ENCODE data around the gene LIPH.

Gene LIPH

DNA sequence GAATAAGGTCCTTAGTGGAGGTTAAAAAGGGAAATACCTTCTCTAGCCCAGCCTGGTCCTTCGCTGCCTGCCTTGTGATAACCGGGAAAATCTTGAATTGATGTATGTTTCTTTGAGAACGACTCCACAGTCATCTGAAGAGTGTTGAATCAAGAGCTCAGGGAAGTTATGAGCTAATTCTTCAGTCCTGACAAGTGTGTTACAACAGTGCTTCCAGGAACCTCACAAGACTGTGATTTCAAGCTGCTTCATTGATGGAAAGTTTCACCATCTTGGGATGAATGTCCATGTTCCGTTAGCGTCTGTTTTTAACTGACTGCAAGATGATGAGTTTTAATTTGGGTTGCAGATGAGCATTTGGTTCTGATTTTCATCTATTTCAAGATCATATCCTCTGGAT is 66.0 kb downstream of the LIPH start:
- H2BK120ac ChIP-seq (ENCODE audit: low read depth, low read length) = no peak overlapping the region
- H3K36me3 ChIP-seq (replicated peaks in 1 of 2; ENCODE audit: control insufficient read depth in 2 of 2, insufficient read depth in 2 of 2, low read length in 2 of 2) = peaks cover 9 to 55% of the 10 kb centered on the region in 2 donors
- H4K8ac ChIP-seq (ENCODE audit: low read depth, low read length) = no peak overlapping the region
- H3K4me3 ChIP-seq (ENCODE audit: low read length in 2 of 2) = no peak overlapping the region
- H3K9me3 ChIP-seq (replicated peaks in 1 of 2; ENCODE audit: control insufficient read depth in 2 of 2, insufficient read depth in 1 of 2, low read depth in 1 of 2, low read length in 2 of 2) = no peaks in the 10 kb centered on the region
- no peak overlapping the region for H2AK5ac ChIP-seq (ENCODE audit: low read depth, low read length)
- no peak overlapping the region for H4K91ac ChIP-seq (ENCODE audit: low read depth, low read length, poor library complexity)
- H3K27ac ChIP-seq (replicated peaks; ENCODE audit: low read length) = no peak overlapping the region
- H2BK5ac ChIP-seq (ENCODE audit: low read length) = no peak overlapping the region
- no peaks in the 10 kb centered on the region for H3K79me1 ChIP-seq (ENCODE audit: low read depth, low read length)
- no peak overlapping the region for H3K14ac ChIP-seq (ENCODE audit: low read length)
- H3K23ac ChIP-seq (ENCODE audit: low read depth, low read length, poor library complexity) = no peak overlapping the region
- H2BK12ac ChIP-seq (ENCODE audit: low read length) = no peak overlapping the region
- no peak overlapping the region for H2AFZ ChIP-seq (ENCODE audit: low read length)
- H3K18ac ChIP-seq (ENCODE audit: low read length) = no peak overlapping the region
- no peak overlapping the region for H3K4me2 ChIP-seq (ENCODE audit: insufficient read depth, low read length, poor library complexity, severe bottlenecking)
- H2BK15ac ChIP-seq (ENCODE audit: low read length) = no peak overlapping the region
- no peaks in the 10 kb centered on the region for H3K27me3 ChIP-seq (ENCODE audit: control insufficient read depth in 3 of 3, insufficient read depth in 3 of 3, low read depth in 1 of 3, low read length in 3 of 3)
- WGBS, 2 donors (ENCODE audit: extremely low coverage in 2 of 2, insufficient read length in 2 of 2, insufficient replicate concordance in 1 of 2) = no CpG with 5 or more reads among the region's 5 CpGs
- H3K9ac ChIP-seq (ENCODE audit: low read depth, low read length, poor library complexity) = no peak overlapping the region
- H3K4me1 ChIP-seq (ENCODE audit: control insufficient read depth in 2 of 2, insufficient read depth in 1 of 2, low read depth in 1 of 2, low read length in 2 of 2) = no peaks in the 10 kb centered on the region
- H3K4ac ChIP-seq (ENCODE audit: low read length) = no peak overlapping the region
- DNase-seq (ENCODE audit: low spot score) = no peak

DNA sequence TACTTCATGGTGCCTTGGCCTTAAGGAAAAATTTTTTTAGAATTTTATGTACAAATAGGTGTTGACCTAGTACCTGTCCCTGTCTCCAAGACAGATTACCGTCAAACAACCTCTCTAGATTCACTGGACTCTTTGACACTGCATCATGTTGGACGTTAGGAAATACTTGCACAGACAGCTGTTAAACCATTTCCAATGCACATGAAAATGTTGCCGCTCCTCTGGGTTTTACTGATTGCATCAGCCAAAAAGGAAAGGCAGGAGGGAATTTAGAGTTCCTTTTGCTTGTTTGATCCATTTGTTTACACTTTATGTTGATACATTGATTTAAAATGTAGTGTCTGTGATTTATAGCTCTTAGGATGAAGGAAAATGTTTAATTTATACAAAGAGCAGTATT is 68.1 kb downstream of the LIPH start:
- Histone ChIP-seq H3K18ac (ENCODE audit: low read length) (no peak overlapping the region), H3K79me1 (ENCODE audit: low read depth, low read length) (no peaks in the 10 kb centered on the region), H3K4ac (ENCODE audit: low read length) (no peak overlapping the region), H2BK12ac (ENCODE audit: low read length) (no peak overlapping the region), H3K4me2 (ENCODE audit: insufficient read depth, low read length, poor library complexity, severe bottlenecking) (no peak overlapping the region), H3K9me3 (replicated peaks in 1 of 2; ENCODE audit: control insufficient read depth in 2 of 2, insufficient read depth in 1 of 2, low read depth in 1 of 2, low read length in 2 of 2) (no peaks in the 10 kb centered on the region), H4K8ac (ENCODE audit: low read depth, low read length) (no peak overlapping the region), H2BK120ac (ENCODE audit: low read depth, low read length) (no peak overlapping the region), H3K4me3 (ENCODE audit: low read length in 2 of 2) (no peak overlapping the region), H2AFZ (ENCODE audit: low read length) (no peak overlapping the region), H3K23ac (ENCODE audit: low read depth, low read length, poor library complexity) (no peak overlapping the region), H3K27me3 (ENCODE audit: control insufficient read depth in 3 of 3, insufficient read depth in 3 of 3, low read depth in 1 of 3, low read length in 3 of 3) (no peaks in the 10 kb centered on the region), H2BK15ac (ENCODE audit: low read length) (no peak overlapping the region), H3K4me1 (ENCODE audit: control insufficient read depth in 2 of 2, insufficient read depth in 1 of 2, low read depth in 1 of 2, low read length in 2 of 2) (no peaks in the 10 kb centered on the region), H3K9ac (ENCODE audit: low read depth, low read length, poor library complexity) (no peak overlapping the region), H3K36me3 (replicated peaks in 1 of 2; ENCODE audit: control insufficient read depth in 2 of 2, insufficient read depth in 2 of 2, low read length in 2 of 2) (peaks cover 3 to 45% of the 10 kb centered on the region in 2 donors), H2AK5ac (ENCODE audit: low read depth, low read length) (no peak overlapping the region), H3K27ac (replicated peaks; ENCODE audit: low read length) (no peak overlapping the region), H3K14ac (ENCODE audit: low read length) (no peak overlapping the region), H2BK5ac (ENCODE audit: low read length) (no peak overlapping the region), H4K91ac (ENCODE audit: low read depth, low read length, poor library complexity) (no peak overlapping the region)
- WGBS, 2 donors (ENCODE audit: extremely low coverage in 2 of 2, insufficient read length in 2 of 2, insufficient replicate concordance in 1 of 2) = no CpG with 5 or more reads among the region's 3 CpGs
- no peak for DNase-seq (ENCODE audit: low spot score)

DNA sequence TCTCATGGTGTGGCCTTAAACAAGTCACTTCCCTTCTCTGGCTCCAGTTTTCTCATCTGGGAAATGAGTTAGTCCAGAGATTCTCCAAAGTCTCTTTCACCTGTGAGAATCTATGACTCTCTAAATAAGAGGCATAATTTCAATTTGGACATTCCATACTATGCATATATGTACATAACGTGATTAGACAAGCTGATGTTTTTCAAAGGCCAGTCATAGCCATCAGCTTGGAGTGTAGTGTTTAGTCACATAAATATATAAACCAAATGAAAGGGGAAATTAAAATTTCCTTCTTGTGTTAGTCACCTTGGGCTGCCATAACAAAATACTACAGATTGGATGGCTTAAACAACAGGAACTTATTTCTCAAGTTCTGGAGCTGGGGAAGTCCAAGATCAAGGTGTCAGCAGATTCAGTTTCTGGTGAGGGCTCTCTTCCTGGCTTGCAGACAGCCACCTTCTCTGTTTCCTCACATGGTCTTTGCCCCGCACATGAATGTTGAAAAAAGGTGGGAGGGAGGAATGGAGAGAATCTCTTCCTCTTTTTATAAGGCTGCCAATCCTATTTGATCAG is 72.9 kb downstream of the LIPH start:
- Histone ChIP-seq H3K18ac (ENCODE audit: low read length) (no peak overlapping the region), H2AK5ac (ENCODE audit: low read depth, low read length) (no peak overlapping the region)
- DNase-seq (ENCODE audit: low spot score) = no peak

DNA sequence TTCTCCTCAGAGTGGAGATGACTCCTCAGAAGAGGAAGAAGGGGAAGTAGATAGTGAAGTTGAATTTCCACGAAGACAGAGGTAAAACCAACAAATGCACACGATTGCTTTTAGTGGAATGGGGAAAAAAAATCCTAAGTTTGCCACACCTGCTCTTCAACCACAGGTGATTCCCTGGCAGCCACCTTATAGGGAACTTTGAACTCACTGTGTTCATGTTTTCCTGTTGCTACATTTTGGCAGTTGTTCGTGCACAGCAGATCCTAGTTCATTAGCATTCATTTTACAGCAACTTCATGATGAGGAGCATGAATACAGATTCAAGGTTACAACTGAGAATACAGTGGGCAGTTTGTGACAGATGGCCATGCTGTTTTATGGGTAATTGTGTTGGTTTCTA is 75.1 kb downstream of the LIPH start:
- H2BK5ac ChIP-seq (ENCODE audit: low read length) = no peak overlapping the region
- no peaks in the 10 kb centered on the region for H3K9me3 ChIP-seq (replicated peaks in 1 of 2; ENCODE audit: control insufficient read depth in 2 of 2, insufficient read depth in 1 of 2, low read depth in 1 of 2, low read length in 2 of 2)
- H2AFZ ChIP-seq (ENCODE audit: low read length) = no peak overlapping the region
- H3K4me2 ChIP-seq (ENCODE audit: insufficient read depth, low read length, poor library complexity, severe bottlenecking) = no peak overlapping the region
- H3K4me1 ChIP-seq (ENCODE audit: control insufficient read depth in 2 of 2, insufficient read depth in 1 of 2, low read depth in 1 of 2, low read length in 2 of 2) = no peaks in the 10 kb centered on the region
- no peaks in the 10 kb centered on the region for H3K27me3 ChIP-seq (ENCODE audit: control insufficient read depth in 3 of 3, insufficient read depth in 3 of 3, low read depth in 1 of 3, low read length in 3 of 3)
- no peak overlapping the region for H2BK120ac ChIP-seq (ENCODE audit: low read depth, low read length)
- peaks cover 0 to 21% of the 10 kb centered on the region in 2 donors for H3K36me3 ChIP-seq (replicated peaks in 1 of 2; ENCODE audit: control insufficient read depth in 2 of 2, insufficient read depth in 2 of 2, low read length in 2 of 2)
- H2BK12ac ChIP-seq (ENCODE audit: low read length) = no peak overlapping the region
- H4K91ac ChIP-seq (ENCODE audit: low read depth, low read length, poor library complexity) = no peak overlapping the region
- no peak overlapping the region for H3K14ac ChIP-seq (ENCODE audit: low read length)
- H2AK5ac ChIP-seq (ENCODE audit: low read depth, low read length) = no peak overlapping the region
- no peak overlapping the region for H3K18ac ChIP-seq (ENCODE audit: low read length)
- DNase-seq (ENCODE audit: low spot score) = no peak
- H2BK15ac ChIP-seq (ENCODE audit: low read length) = no peak overlapping the region
- H3K79me1 ChIP-seq (ENCODE audit: low read depth, low read length) = no peaks in the 10 kb centered on the region
- H3K4me3 ChIP-seq (ENCODE audit: low read length in 2 of 2) = no peak overlapping the region
- no peak overlapping the region for H3K23ac ChIP-seq (ENCODE audit: low read depth, low read length, poor library complexity)
- H3K4ac ChIP-seq (ENCODE audit: low read length) = no peak overlapping the region
- H3K27ac ChIP-seq (replicated peaks; ENCODE audit: low read length) = no peak overlapping the region
- no peak overlapping the region for H4K8ac ChIP-seq (ENCODE audit: low read depth, low read length)
- no CpG with 5 or more reads among the region's 3 CpGs for WGBS, 2 donors (ENCODE audit: extremely low coverage in 2 of 2, insufficient read length in 2 of 2, insufficient replicate concordance in 1 of 2)
- no peak overlapping the region for H3K9ac ChIP-seq (ENCODE audit: low read depth, low read length, poor library complexity)

More for the DNA sequence above, 72.9 kb downstream of the LIPH start:
- Histone ChIP-seq H3K4me2 (ENCODE audit: insufficient read depth, low read length, poor library complexity, severe bottlenecking) (no peak overlapping the region), H3K36me3 (replicated peaks in 1 of 2; ENCODE audit: control insufficient read depth in 2 of 2, insufficient read depth in 2 of 2, low read length in 2 of 2) (peaks cover 3 to 28% of the 10 kb centered on the region in 2 donors), H3K79me1 (ENCODE audit: low read depth, low read length) (no peaks in the 10 kb centered on the region), H2AFZ (ENCODE audit: low read length) (no peak overlapping the region), H2BK12ac (ENCODE audit: low read length) (no peak overlapping the region), H2BK120ac (ENCODE audit: low read depth, low read length) (no peak overlapping the region), H3K14ac (ENCODE audit: low read length) (no peak overlapping the region), H3K4me3 (ENCODE audit: low read length in 2 of 2) (no peak overlapping the region), H3K9me3 (replicated peaks in 1 of 2; ENCODE audit: control insufficient read depth in 2 of 2, insufficient read depth in 1 of 2, low read depth in 1 of 2, low read length in 2 of 2) (no peaks in the 10 kb centered on the region), H3K4ac (ENCODE audit: low read length) (no peak overlapping the region), H4K91ac (ENCODE audit: low read depth, low read length, poor library complexity) (no peak overlapping the region), H2BK15ac (ENCODE audit: low read length) (no peak overlapping the region), H3K27ac (replicated peaks; ENCODE audit: low read length) (no peak overlapping the region), H3K9ac (ENCODE audit: low read depth, low read length, poor library complexity) (no peak overlapping the region), H4K8ac (ENCODE audit: low read depth, low read length) (no peak overlapping the region), H2BK5ac (ENCODE audit: low read length) (no peak overlapping the region), H3K23ac (ENCODE audit: low read depth, low read length, poor library complexity) (no peak overlapping the region), H3K4me1 (ENCODE audit: control insufficient read depth in 2 of 2, insufficient read depth in 1 of 2, low read depth in 1 of 2, low read length in 2 of 2) (no peaks in the 10 kb centered on the region), H3K27me3 (ENCODE audit: control insufficient read depth in 3 of 3, insufficient read depth in 3 of 3, low read depth in 1 of 3, low read length in 3 of 3) (no peaks in the 10 kb centered on the region)
- WGBS, 2 donors (ENCODE audit: extremely low coverage in 2 of 2, insufficient read length in 2 of 2, insufficient replicate concordance in 1 of 2) = no CpG with 5 or more reads among the region's 2 CpGs

Measured in neuronal stem cell (in vitro differentiated cells).